HUDEP-2 (cell line): ENCODE measurements around the gene CHST11.
A peak's percentile ranks its signal among the peaks of the same experiment; 100 is the strongest.

Source experiments
- DNase-seq, 76 experiments: peaks; one replicate each; lab custom pipeline; 2025; ENCODE audit not compliant: unreplicated experiment in 76 of 76; lab: John Stamatoyannopoulos, UW

CHST11 gene

DNA sequence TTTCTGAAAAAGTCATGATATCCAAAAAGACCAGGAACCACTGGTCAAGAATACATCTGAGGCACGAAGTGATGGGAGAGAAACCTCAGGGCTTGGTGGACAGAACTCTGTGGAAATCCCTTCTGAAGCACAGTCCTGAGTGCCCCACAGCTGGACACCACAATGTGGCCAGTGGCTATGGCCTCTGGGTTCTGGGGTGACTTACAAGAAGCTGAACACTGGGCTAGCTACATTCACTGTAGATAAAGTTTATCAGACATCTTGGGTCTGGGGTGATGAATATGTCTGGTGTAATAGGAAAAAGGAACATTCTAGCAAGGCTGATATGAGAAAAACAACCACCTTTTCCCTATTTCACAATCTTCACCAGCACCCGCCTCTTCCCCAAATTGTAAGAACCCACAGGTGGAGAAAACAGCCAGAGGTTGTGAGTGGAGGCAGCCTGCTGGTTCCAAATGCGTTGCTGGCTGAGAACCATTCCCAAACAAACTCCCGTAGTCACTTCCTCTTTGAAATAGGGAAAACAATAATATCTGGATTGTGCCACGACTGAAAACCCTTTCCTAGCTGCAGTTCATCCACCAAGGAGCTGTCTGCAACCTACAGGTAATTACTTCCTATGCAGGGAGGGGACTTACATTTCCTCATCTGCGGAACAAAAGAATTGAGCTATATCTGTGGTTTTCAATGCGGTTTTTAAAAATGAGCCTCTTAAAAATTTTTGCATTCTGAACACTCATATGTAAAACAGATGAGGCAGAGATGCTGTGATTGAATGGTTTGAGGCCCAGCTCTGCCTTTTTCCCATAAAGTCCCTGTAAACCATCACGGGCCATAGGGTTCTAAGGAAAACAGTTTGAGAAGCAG, 307.7 kb downstream of the CHST11 start:
- no peak for DNase-seq

GRCh38 chr12:104767261-104767660, 310.5 kb downstream of the CHST11 start:
- DNase-seq, result no peak

GRCh38 chr12:104768033-104768432, 311.3 kb downstream of the CHST11 start:
- no peak for DNase-seq

DNA sequence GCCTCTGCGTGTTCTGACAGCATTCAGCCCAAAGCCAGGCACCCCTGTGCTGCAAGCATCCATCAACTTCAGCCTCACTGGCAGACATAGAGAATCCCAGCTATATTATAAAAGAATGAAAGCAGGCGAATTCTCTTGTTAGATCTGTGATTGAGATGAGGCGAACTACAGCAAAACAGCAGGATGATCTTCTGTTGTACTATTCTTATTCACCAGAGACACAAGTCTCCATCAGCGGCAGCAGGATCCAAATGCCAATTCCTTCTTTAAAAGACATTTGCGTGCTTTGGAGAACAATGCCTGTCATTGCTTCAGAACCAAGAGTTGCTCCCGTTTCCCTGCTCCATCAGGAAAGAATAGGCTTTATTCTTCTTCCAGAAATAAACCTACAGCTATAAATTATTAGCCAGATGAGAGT, 312.4 kb downstream of the CHST11 start:
- no peak for DNase-seq

GRCh38 chr12:104772336-104772735, 315.6 kb downstream of the CHST11 start:
- no peak for DNase-seq

- DNase-seq, result no peak
These were observed 319.0 kb downstream of the CHST11 start for GRCh38 chr12:104775731-104776231.

DNA sequence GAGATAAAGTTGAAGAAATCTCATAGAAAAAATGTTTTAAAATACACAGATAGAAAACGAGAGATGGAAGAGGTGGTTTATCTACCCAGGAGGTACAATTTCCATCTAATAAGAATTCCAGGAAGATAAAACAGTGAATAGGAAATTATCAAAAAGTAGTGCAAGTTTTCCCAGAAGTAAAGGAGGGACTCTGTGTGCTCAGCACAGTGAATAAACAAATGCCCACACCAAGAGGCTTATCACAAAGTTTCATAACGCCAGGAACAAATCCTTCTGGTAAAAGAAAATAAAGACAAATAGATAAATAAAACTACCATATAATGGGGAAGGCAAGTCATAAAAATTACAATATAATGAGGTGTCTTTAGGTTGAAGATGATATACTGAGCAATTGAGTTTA, 322.4 kb downstream of the CHST11 start:
- DNase-seq, result no peak

DNA sequence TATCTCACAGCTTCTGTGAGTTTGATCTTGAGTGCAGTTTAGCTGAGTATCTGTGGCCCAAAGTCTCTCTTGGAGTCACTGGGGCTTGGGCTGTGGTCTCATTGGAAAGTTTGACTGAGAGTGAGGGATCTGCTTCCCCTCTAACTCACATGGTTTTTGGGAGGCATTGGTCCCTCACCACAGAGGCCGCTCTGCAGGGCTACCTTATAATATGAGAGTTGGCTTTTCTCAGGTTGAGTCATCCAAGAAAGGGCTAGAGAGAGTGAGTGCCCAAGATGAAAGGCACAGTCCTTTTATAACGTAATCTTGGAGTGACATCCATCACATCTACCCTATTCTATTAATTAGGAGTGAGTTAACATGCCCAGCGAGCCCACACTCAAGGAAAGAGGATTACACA, 325.5 kb downstream of the CHST11 start:
- no peak for DNase-seq

DNA sequence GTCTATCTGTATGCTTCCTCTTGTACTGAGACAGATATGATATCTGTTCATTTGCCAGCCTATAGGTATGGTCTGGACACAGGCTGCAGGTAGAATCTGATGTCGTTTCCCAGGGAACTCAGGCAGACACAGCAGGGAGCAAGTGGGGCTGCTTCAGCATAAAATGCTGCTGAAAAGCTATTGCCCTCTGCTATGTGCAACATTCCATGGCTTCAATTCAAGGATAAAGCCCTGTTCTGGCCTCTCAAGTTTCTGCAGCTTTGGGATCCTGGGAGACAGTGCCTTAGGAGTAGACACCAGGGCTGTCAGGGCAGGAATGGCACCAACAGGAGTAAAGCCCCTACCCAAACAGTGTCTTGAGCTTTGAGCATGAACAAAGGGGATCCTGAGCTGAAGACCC, 327.8 kb downstream of the CHST11 start:
- no peak for DNase-seq

GRCh38 chr12:104785886-104786285, 329.1 kb downstream of the CHST11 start:
- peak in 6 of 76 experiments; percentile 8 to 27 (median 16) for DNase-seq

- DNase-seq, result no peak
These were observed 329.6 kb downstream of the CHST11 start for GRCh38 chr12:104786352-104786751.

- DNase-seq, result no peak
These were observed 332.1 kb downstream of the CHST11 start for GRCh38 chr12:104788840-104789271.

DNA sequence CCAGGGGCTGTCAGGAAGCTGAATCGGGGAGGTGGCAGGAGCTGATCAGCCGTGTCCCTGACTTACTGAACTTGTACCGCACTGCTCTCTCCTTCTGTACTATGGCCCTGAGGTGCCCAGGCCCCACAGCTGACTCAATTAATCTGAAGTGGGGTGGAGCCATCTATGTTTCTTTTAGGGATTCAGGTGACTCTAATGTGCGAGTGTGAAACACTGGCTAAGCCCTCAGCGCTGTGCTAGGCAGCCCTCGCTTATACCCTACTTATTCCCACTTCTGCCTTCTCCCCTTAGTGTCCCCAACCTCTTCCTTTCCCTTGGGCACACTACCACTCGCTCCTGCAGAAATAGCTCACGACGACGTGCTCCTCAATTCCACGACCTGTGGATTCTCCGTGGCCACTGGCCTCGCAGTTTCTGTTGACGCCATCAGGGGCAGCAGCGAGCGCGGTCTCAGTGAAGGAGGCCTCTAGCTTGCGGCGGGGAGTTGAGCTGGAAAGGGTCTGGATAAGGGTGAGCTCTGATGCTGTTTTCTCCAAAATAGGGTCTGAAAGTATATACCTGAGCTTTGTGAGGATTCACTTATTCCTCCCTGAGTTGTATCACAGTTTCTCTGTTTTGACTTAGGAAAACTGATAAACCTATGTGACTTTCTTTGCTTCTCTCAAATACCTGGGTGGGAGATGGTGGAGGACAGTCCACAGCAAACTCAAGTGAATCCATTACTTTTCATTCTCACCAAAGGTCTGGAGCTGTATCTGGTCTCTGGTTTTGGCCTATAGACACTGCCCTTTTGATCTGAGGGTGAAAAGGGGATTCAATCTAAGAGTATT, 333.8 kb downstream of the CHST11 start:
- peak in 13 of 76 experiments; percentile 1 to 23 (median 8) for DNase-seq

GRCh38 chr12:104792570-104792969, 335.8 kb downstream of the CHST11 start:
- peak in 7 of 76 experiments; percentile 5 to 27 (median 16) for DNase-seq

- DNase-seq, result no peak
These were observed 336.5 kb downstream of the CHST11 start for GRCh38 chr12:104793285-104793684.

DNA sequence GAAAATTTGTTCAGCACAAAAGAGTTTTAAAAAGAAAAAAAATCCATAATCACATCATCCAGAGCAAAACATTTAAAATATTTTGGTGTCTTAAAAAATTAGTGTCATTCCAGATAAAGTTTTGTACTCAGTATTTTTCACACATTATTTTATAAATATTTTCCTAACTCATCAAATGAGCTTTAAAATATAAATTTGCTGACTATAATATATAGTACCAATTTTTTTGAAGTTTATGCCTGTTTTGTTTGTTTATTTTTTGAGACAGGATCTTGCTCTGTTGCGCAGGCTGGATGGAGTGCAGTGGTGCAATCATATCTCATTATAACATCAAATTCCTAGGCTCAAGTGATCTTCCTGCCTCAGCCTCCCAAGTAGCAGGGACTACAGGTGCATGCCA, 337.2 kb downstream of the CHST11 start:
- no peak for DNase-seq

DNA sequence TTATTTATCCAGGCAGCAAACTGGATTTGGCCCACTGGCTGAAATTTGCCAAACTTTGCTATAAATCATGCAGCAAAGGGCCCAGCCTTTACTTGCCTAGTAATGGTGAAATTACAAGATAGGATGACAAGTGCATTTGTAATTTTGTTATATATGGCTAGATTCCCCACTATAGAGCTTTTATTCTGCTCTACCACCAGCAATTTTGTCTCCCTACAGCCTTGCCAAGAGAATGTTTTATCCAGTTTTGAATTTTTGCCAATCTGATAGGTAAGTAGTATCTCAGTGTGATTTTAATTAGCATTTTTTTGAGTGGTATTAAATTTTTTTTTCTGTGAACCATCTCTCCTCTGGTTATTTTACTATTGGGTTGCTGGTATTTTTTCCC, 339.7 kb downstream of the CHST11 start:
- DNase-seq, result no peak

- DNase-seq, result no peak
These were observed 342.7 kb downstream of the CHST11 start for GRCh38 chr12:104799458-104799857.

GRCh38 chr12:104801005-104801404, 344.3 kb downstream of the CHST11 start:
- no peak for DNase-seq

GRCh38 chr12:104801427-104801826, 344.7 kb downstream of the CHST11 start:
- DNase-seq, result no peak

- no peak for DNase-seq
These were observed 345.5 kb downstream of the CHST11 start for GRCh38 chr12:104802208-104802607.
